CD4-positive, alpha-beta T cell (primary cell): Measurements from ENCODE around the gene TICRR. TPM values are rescaled to one million over a fixed set of nuclear protein-coding genes. Genes with fewer than 3 reads are reported as not detected.
A peak's percentile ranks its signal among the peaks of the same experiment; 100 is the strongest.

Experiments used
- ATAC-seq: fragments of 200-7000 bp; cut with Tn5 transposase; one replicate; pipeline ENCODE4 v1.10.0; 2022; ENCODE audit warnings: mild to moderate bottlenecking; ENCODE audit not compliant: poor library complexity
- CTCF ChIA-PET: fragments of 350-600 bp; sonication (Branson Sonifier 250); formaldehyde crosslinking; loops from one replicate; lab custom pipeline; 2021; ENCODE audit warnings: antibody characterized with exemption, inconsistent platforms; lab: Charles Lee
- POLR2A ChIA-PET: fragments of 350-600 bp; sonication (Branson Sonifier 250); formaldehyde crosslinking; loops from one replicate; lab custom pipeline; 2021; ENCODE audit warnings: antibody characterized with exemption, inconsistent platforms; lab: Charles Lee
- DNase-seq, 14 experiments: peaks; one replicate each; pipeline ENCODE4 v3.0.0-alpha.2; 2013 to 2020; ENCODE audit warnings: mixed read lengths in 2 of 14
- H3K27ac ChIP-seq, 2 donors: one replicate each; pipeline versions ENCODE4 v1.5.1 to v1.7.0; 2013; ENCODE audit warnings: low read length in 2 of 2, low read depth in 1 of 2, mild to moderate bottlenecking in 1 of 2
- H3K27me3 ChIP-seq, 2 experiments: 1 replicate in 1 of 2; 2 replicates in 1 of 2; pipeline versions ENCODE4 v1.6.1 to v1.7.0; 2013; ENCODE audit warnings: low read length in 2 of 2, control low read depth in 1 of 2, mild to moderate bottlenecking in 1 of 2, moderate library complexity in 1 of 2; ENCODE audit not compliant: insufficient read depth in 2 of 2, control insufficient read depth in 1 of 2
- H3K36me3 ChIP-seq: one replicate; pipeline ENCODE4 v1.6.1; 2013; ENCODE audit warnings: low read length, control low read depth; ENCODE audit not compliant: insufficient read depth
- H3K4me1 ChIP-seq: one replicate; pipeline ENCODE4 v1.6.1; 2013; ENCODE audit warnings: low read length, control low read depth; ENCODE audit not compliant: insufficient read depth
- H3K4me3 ChIP-seq: one replicate; pipeline ENCODE4 v1.5.1; 2013; ENCODE audit warnings: mild to moderate bottlenecking, low read length, moderate library complexity
- H3K9me3 ChIP-seq, 2 experiments: 1 replicate in 1 of 2; 2 replicates in 1 of 2; pipeline versions ENCODE4 v1.6.1 to v1.7.0; 2013; ENCODE audit warnings: low read length in 2 of 2, mild to moderate bottlenecking in 2 of 2, control low read depth in 1 of 2, moderate library complexity in 1 of 2; ENCODE audit not compliant: control insufficient read depth in 1 of 2, insufficient read depth in 1 of 2
- H3K27ac Mint-ChIP-seq: one replicate; pipeline ENCODE4 v1.8.0; 2020; ENCODE audit warnings: mixed read lengths
- H3K27me3 Mint-ChIP-seq: one replicate; pipeline ENCODE4 v1.8.0; 2021; ENCODE audit warnings: mixed read lengths
- H3K36me3 Mint-ChIP-seq: one replicate; pipeline ENCODE4 v1.8.0; 2021; ENCODE audit warnings: low read depth, mixed read lengths
- H3K4me1 Mint-ChIP-seq: one replicate; pipeline ENCODE4 v1.8.0; 2021; ENCODE audit warnings: low read depth, mixed read lengths
- H3K4me3 Mint-ChIP-seq: one replicate; pipeline ENCODE4 v1.8.0; 2020; ENCODE audit warnings: mild to moderate bottlenecking, mixed read lengths
- H3K9me3 Mint-ChIP-seq: one replicate; pipeline ENCODE4 v1.8.0; 2020; ENCODE audit warnings: mixed read lengths
- intact Hi-C, 2 experiments: fragments of 100-400 bp; cut with DNase I in 1 of 2; cut with micrococcal nuclease in 1 of 2; formaldehyde crosslinking; loops; one replicate each; pipeline versions ENCODE4 v1.15.1 to v1.9.0; 2023 to 2025; cut with DNase I, micrococcal nuclease
- total RNA-seq, 174 experiments: library from RNA in 2 of 174; stranded (reverse) in 2 of 174; gene quantifications; one replicate each; pipeline ENCODE4 v1.2.3 and lab custom pipeline; 2021 to 2026
- TF ChIP-seq, protein P1 (sequence below): fragments of 200-600 bp; IDR thresholded peaks from one replicate; pipeline ENCODE4 v1.8.0; 2022; ENCODE audit warnings: antibody characterized with exemption, mild to moderate bottlenecking

Gene TICRR
- total RNA-seq, 2 experiments from 2014 or later = 0.05 to 0.06 TPM

- no peak for ATAC-seq
These were observed 78.3 kb downstream of the TICRR start for GRCh38 chr15:89653578-89653977.

DNA sequence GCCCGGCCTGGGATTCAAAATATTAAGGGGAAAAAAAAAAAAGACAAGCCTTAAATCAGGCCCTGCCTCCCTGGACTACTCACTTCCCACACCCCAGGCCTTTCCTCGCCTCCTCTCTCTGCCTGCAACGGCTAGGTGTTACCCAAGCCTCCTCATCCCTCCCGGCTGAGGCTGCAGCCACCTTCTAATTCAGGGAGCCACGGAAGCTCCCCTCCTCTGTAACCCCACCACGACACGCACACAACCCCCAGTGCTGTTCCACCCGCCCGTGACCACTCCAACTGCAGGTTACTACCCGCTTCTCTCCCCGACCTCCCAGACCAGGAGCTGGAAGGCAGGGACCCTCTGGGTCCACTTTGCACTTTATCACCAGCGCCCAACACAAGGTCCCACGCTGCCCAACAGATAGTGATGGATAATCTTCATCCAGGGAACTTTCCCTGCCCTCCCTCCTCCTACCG is 79.1 kb downstream of the TICRR start:
- ChIA-PET CTCF (no interaction called here), POLR2A (no interaction called here)
- no peaks in the 10 kb centered on the region for H3K36me3 Mint-ChIP-seq
- H3K36me3 ChIP-seq = no peaks in the 10 kb centered on the region
- no peaks in the 10 kb centered on the region for H3K9me3 Mint-ChIP-seq
- H3K27ac Mint-ChIP-seq = no peak overlapping the region
- H3K27me3 ChIP-seq = peaks cover 29 to 36% of the 10 kb centered on the region in 2 experiments
- H3K4me1 ChIP-seq = peaks cover 10% of the 10 kb centered on the region
- TF ChIP-seq, protein P1, sequence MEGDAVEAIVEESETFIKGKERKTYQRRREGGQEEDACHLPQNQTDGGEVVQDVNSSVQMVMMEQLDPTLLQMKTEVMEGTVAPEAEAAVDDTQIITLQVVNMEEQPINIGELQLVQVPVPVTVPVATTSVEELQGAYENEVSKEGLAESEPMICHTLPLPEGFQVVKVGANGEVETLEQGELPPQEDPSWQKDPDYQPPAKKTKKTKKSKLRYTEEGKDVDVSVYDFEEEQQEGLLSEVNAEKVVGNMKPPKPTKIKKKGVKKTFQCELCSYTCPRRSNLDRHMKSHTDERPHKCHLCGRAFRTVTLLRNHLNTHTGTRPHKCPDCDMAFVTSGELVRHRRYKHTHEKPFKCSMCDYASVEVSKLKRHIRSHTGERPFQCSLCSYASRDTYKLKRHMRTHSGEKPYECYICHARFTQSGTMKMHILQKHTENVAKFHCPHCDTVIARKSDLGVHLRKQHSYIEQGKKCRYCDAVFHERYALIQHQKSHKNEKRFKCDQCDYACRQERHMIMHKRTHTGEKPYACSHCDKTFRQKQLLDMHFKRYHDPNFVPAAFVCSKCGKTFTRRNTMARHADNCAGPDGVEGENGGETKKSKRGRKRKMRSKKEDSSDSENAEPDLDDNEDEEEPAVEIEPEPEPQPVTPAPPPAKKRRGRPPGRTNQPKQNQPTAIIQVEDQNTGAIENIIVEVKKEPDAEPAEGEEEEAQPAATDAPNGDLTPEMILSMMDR = no peak
- H3K4me3 Mint-ChIP-seq = peak overlapping the region; percentile 35
- peaks cover 0 to 9% of the 10 kb centered on the region in 2 experiments for H3K9me3 ChIP-seq
- peaks cover 63% of the 10 kb centered on the region for H3K27me3 Mint-ChIP-seq
- ATAC-seq (no peak), DNase-seq (no peak)
- no peak overlapping the region for H3K4me3 ChIP-seq
- peaks cover 15% of the 10 kb centered on the region for H3K4me1 Mint-ChIP-seq
- no peak overlapping the region for H3K27ac ChIP-seq
- intact Hi-C loops = no loop called here

More at GRCh38 chr15:89653578-89653977, 78.3 kb downstream of the TICRR start:
- Histone ChIP-seq H3K9me3 (peaks cover 0 to 16% of the 10 kb centered on the region in 2 experiments), H3K27me3 (peaks cover 29 to 36% of the 10 kb centered on the region in 2 experiments), H3K4me1 (peaks cover 10% of the 10 kb centered on the region), H3K36me3 (no peaks in the 10 kb centered on the region), H3K27ac (no peak overlapping the region), H3K4me3 (no peak overlapping the region)
- ChIA-PET POLR2A (no interaction called here), CTCF (no interaction called here)
- no peak overlapping the region for H3K27ac Mint-ChIP-seq
- H3K27me3 Mint-ChIP-seq = peaks cover 57% of the 10 kb centered on the region
- intact Hi-C loops = no loop called here
- no peak for DNase-seq
- no peaks in the 10 kb centered on the region for H3K36me3 Mint-ChIP-seq
- H3K4me1 Mint-ChIP-seq = peaks cover 15% of the 10 kb centered on the region
- H3K4me3 Mint-ChIP-seq = no peak overlapping the region
- H3K9me3 Mint-ChIP-seq = no peaks in the 10 kb centered on the region
- TF ChIP-seq, protein P1 = no peak

DNA sequence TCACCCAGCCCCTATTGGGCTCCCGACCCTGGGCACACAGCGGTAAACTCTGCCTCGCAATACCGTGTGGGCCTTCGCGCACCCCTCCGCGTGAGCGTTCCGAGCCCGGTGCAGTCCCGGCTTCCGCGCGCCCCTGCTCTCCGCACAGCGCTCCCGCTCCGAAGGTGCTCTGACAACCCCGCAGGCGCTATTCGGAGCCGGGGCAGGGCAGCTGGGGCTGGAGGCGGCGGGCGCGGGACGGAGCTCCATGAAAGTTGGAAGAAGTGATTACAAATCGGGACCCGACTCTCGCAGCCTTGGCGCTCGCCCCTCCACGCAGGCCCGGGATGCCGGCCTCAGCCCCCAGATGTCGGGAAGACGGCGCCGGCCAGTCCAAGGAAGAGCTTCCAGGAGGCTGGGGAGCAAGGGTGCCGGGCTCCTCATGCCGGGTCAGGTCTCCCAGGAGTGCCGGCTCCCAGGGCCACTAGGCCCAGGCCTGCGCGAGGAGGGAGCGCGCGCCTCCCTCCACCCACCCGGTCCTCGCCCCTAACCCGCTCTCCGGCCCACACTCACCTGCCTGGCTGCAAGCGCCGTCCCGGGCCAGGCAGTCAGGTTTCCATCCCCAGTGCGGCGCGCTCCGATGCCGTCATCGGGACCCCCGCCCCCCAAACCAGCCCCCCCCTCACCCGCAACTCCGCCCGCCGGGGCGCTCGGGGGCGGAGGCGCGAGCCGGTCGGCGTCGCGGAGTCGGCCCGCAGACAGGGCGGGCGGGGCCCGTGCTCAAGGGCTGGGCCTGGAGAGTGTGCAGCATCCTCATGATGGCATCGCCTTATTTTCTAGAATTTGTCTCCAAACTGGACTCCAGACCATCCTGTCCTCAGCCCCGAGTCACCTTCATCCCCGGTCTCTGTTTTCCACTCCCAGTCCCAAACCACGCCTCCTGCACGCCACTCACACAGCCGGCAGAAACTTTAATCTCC is 79.9 kb downstream of the TICRR start, which contains the start of gene KIF7:
Gene KIF7, minus strand, starts transcription at position 621 of the 959 bp plus-strand sequence. CDS start 2,537 bp downstream, outside the sequence.
- ATAC-seq = no peak
- H3K4me1 Mint-ChIP-seq = peaks cover 15% of the 10 kb centered on the region
- Histone ChIP-seq H3K27me3 (peaks cover 29 to 36% of the 10 kb centered on the region in 2 experiments), H3K27ac (no peak within 1 kb of the TSS), H3K4me1 (peaks cover 10% of the 10 kb centered on the region), H3K4me3 (peak within 1 kb of the TSS; percentile 26), H3K36me3 (no peaks in the 10 kb centered on the region), H3K9me3 (peaks cover 0 to 8% of the 10 kb centered on the region in 2 experiments)
- H3K9me3 Mint-ChIP-seq = no peaks in the 10 kb centered on the region
- no peak for DNase-seq
- TF ChIP-seq, protein P1 = no peak
- no peaks in the 10 kb centered on the region for H3K36me3 Mint-ChIP-seq
- CTCF ChIA-PET = no interaction called here
- POLR2A ChIA-PET = no interaction called here
- peaks cover 69% of the 10 kb centered on the region for H3K27me3 Mint-ChIP-seq
- H3K27ac Mint-ChIP-seq = no peak within 1 kb of the TSS
- intact Hi-C loops = no loop called here
- peak within 1 kb of the TSS; percentile 71 for H3K4me3 Mint-ChIP-seq
